Lower leg skin (tissue), 3 donors: Measurements from ENCODE around the gene RAB3B.

Experiments used
- CTCF ChIP-seq, 3 donors: fragments of 450-650 bp; IDR thresholded peaks; one replicate each; pipeline ENCODE4 v1.5.1; 2016; ENCODE audit warnings: antibody characterized with exemption in 3 of 3, mild to moderate bottlenecking in 3 of 3, moderate library complexity in 2 of 3
- POLR2A ChIP-seq, 2 donors: fragments of 450-650 bp; IDR thresholded peaks; one replicate each; pipeline ENCODE4 v1.6.1; 2016 to 2017; ENCODE audit warnings: antibody characterized with exemption in 2 of 2, mild to moderate bottlenecking in 1 of 2, moderate library complexity in 1 of 2

- TF ChIP-seq CTCF (IDR thresholded peaks at IDR 0.05) (no peak), POLR2A (IDR thresholded peaks at IDR 0.05) (no peak)
Observed at GRCh38 chr1:51877434-51878307, 112.8 kb downstream of the RAB3B start.
